Measurements from ENCODE around the gene NNAT. TPM values are rescaled to one million over a fixed set of nuclear protein-coding genes. Genes with fewer than 3 reads are reported as not detected.
"Not testable (repeated sequence)": the region's sequence is repeated elsewhere in the genome, so short reads cannot be mapped to it uniquely, and the experiment has no call there.

Gene NNAT
- total RNA-seq, 2 donors from 2014 or later, result 0.78 to 2.6 TPM

GRCh38 chr20:37544386-37544785 is 23.3 kb downstream of the NNAT start:
- no peak overlapping the region for H3K27ac ChIP-seq
- no peak overlapping the region for H3K4me3 ChIP-seq
- no peaks in the 10 kb centered on the region for H3K4me1 ChIP-seq
- peak; percentile 26 for DNase-seq (ENCODE audit: low spot score)
- no peaks in the 10 kb centered on the region for H3K27me3 ChIP-seq
- H3K36me3 ChIP-seq, result no peaks in the 10 kb centered on the region
- H3K9me3 ChIP-seq, result peaks cover 0 to under 1% of the 10 kb centered on the region in 2 donors
- TF ChIP-seq CTCF (IDR thresholded peaks at IDR 0.05), result no peak

GRCh38 chr20:37545516-37545915 is 24.5 kb downstream of the NNAT start:
- Histone ChIP-seq H3K36me3 (no peaks in the 10 kb centered on the region), H3K4me3 (no peak overlapping the region), H3K9me3 (peaks cover 0 to 5% of the 10 kb centered on the region in 2 donors), H3K27me3 (no peaks in the 10 kb centered on the region), H3K27ac (no peak overlapping the region), H3K4me1 (no peaks in the 10 kb centered on the region)
- no peak for DNase-seq (ENCODE audit: low spot score)
- no peak for TF ChIP-seq CTCF (IDR thresholded peaks at IDR 0.05)

- no peaks in the 10 kb centered on the region for H3K36me3 ChIP-seq
- H3K27ac ChIP-seq, result no peak overlapping the region
- no peak for DNase-seq (ENCODE audit: low spot score)
- H3K27me3 ChIP-seq, result no peaks in the 10 kb centered on the region
- TF ChIP-seq CTCF (IDR thresholded peaks at IDR 0.05), result no peak
- H3K4me3 ChIP-seq, result no peak overlapping the region
- no peaks in the 10 kb centered on the region for H3K4me1 ChIP-seq
- H3K9me3 ChIP-seq, result peaks cover 0 to 5% of the 10 kb centered on the region in 2 donors
These were observed 26.9 kb downstream of the NNAT start for GRCh38 chr20:37547912-37548311.

GRCh38 chr20:37550101-37550920 is 29.3 kb downstream of the NNAT start:
- not testable (repeated sequence) for H3K4me3 ChIP-seq; H3K27ac ChIP-seq; H3K9me3 ChIP-seq; H3K27me3 ChIP-seq; DNase-seq (ENCODE audit: low spot score); H3K4me1 ChIP-seq; H3K36me3 ChIP-seq

GRCh38 chr20:37551660-37552059 is 30.6 kb downstream of the NNAT start:
- not testable (repeated sequence) for DNase-seq (ENCODE audit: low spot score); H3K4me1 ChIP-seq; H3K4me3 ChIP-seq; H3K27ac ChIP-seq; H3K9me3 ChIP-seq; H3K36me3 ChIP-seq; H3K27me3 ChIP-seq

GRCh38 chr20:37552415-37552814 is 31.4 kb downstream of the NNAT start:
- Histone ChIP-seq H3K4me1 (no peaks in the 10 kb centered on the region), H3K4me3 (no peak overlapping the region), H3K9me3 (peaks cover 0 to 5% of the 10 kb centered on the region in 2 donors), H3K27me3 (no peaks in the 10 kb centered on the region), H3K36me3 (no peaks in the 10 kb centered on the region), H3K27ac (no peak overlapping the region)
- TF ChIP-seq CTCF (IDR thresholded peaks at IDR 0.05), result no peak
- DNase-seq (ENCODE audit: low spot score), result no peak

- not testable (repeated sequence) for H3K36me3 ChIP-seq; H3K4me1 ChIP-seq; H3K27ac ChIP-seq; H3K9me3 ChIP-seq; DNase-seq (ENCODE audit: low spot score); H3K4me3 ChIP-seq; H3K27me3 ChIP-seq
These were observed 33.8 kb downstream of the NNAT start for GRCh38 chr20:37554721-37555298.

Measured in right atrium auricular region (tissue), 2 donors.